HEK293 (cell line): ENCODE results near the gene LBHD1.

Experiments used
- AEBP2 ChIP-seq: fragments of 450-650 bp; formaldehyde crosslinking; IDR thresholded peaks from 2 replicates; pipeline ENCODE4 v1.5.1; 2016; ENCODE audit warnings: missing biosample characterization, missing genetic modification characterization, borderline replicate concordance
- BCL11A ChIP-seq: fragments of 450-650 bp; formaldehyde crosslinking; IDR thresholded peaks from 2 replicates; pipeline ENCODE4 v1.5.1; 2016; ENCODE audit warnings: low read depth, missing biosample characterization, missing genetic modification characterization
- HOXA7 ChIP-seq: sonication (generic); formaldehyde crosslinking; IDR thresholded peaks from 2 replicates; pipeline ENCODE4 v1.8.1; 2022; ENCODE audit warnings: missing genetic modification reagents, borderline replicate concordance
- KLF16 ChIP-seq: fragments of 450-650 bp; formaldehyde crosslinking; IDR thresholded peaks from 2 replicates; pipeline ENCODE4 v1.5.1; 2017; ENCODE audit warnings: missing biosample characterization, missing genetic modification characterization
- KLF7 ChIP-seq: fragments of 450-650 bp; formaldehyde crosslinking; IDR thresholded peaks from 2 replicates; pipeline ENCODE4 v1.5.1; 2016; ENCODE audit warnings: missing biosample characterization, missing genetic modification characterization, borderline replicate concordance
- KLF9 ChIP-seq: fragments of 450-650 bp; formaldehyde crosslinking; IDR thresholded peaks from 2 replicates; pipeline ENCODE4 v1.5.1; 2016; ENCODE audit warnings: missing biosample characterization, missing genetic modification characterization, low read depth
- SP3 ChIP-seq: fragments of 450-650 bp; formaldehyde crosslinking; IDR thresholded peaks from 2 replicates; pipeline ENCODE4 v1.5.1; 2016; ENCODE audit warnings: missing biosample characterization, missing genetic modification characterization
- TCF7L2 ChIP-seq: IDR thresholded peaks from 2 replicates; pipeline ENCODE4 v1.6.1; 2011; ENCODE audit warnings: low read depth, mild to moderate bottlenecking, inconsistent platforms, low read length, moderate library complexity, borderline replicate concordance
- ZBTB10 ChIP-seq: fragments of 450-650 bp; formaldehyde crosslinking; IDR thresholded peaks from 2 replicates; pipeline ENCODE4 v1.5.1; 2016; ENCODE audit warnings: missing biosample characterization, missing genetic modification characterization
- ZNF138 ChIP-seq: fragments of 450-650 bp; formaldehyde crosslinking; IDR thresholded peaks from 2 replicates; pipeline ENCODE4 v1.5.1; 2016; ENCODE audit warnings: missing biosample characterization, missing genetic modification characterization, borderline replicate concordance
- ZNF140 ChIP-seq: fragments of 450-650 bp; formaldehyde crosslinking; IDR thresholded peaks from 2 replicates; pipeline ENCODE4 v1.5.1; 2016; ENCODE audit warnings: missing biosample characterization, missing genetic modification characterization
- ZNF148 ChIP-seq: fragments of 450-650 bp; formaldehyde crosslinking; IDR thresholded peaks from 2 replicates; pipeline ENCODE4 v1.5.0; 2017; ENCODE audit warnings: missing biosample characterization, missing genetic modification characterization, borderline replicate concordance
- ZNF175 ChIP-seq: fragments of 450-650 bp; formaldehyde crosslinking; IDR thresholded peaks from 2 replicates; pipeline ENCODE4 v1.5.1; 2016; ENCODE audit warnings: missing biosample characterization, missing genetic modification characterization
- ZNF18 ChIP-seq: fragments of 450-650 bp; formaldehyde crosslinking; IDR thresholded peaks from 2 replicates; pipeline ENCODE4 v1.5.1; 2016; ENCODE audit warnings: missing biosample characterization, missing genetic modification characterization
- ZNF2 ChIP-seq: fragments of 450-650 bp; formaldehyde crosslinking; IDR thresholded peaks from 2 replicates; pipeline ENCODE4 v1.5.1; 2016; ENCODE audit warnings: missing biosample characterization, missing genetic modification characterization
- ZNF202 ChIP-seq: fragments of 450-650 bp; formaldehyde crosslinking; IDR thresholded peaks from 2 replicates; pipeline ENCODE4 v1.5.1; 2016; ENCODE audit warnings: missing biosample characterization, missing genetic modification characterization, borderline replicate concordance
- ZNF239 ChIP-seq: fragments of 450-650 bp; formaldehyde crosslinking; IDR thresholded peaks from 2 replicates; pipeline ENCODE4 v1.5.1; 2016; ENCODE audit warnings: missing biosample characterization, missing genetic modification characterization
- ZNF24 ChIP-seq: fragments of 450-650 bp; formaldehyde crosslinking; IDR thresholded peaks from 2 replicates; pipeline ENCODE4 v1.5.1; 2016; ENCODE audit warnings: missing biosample characterization, missing genetic modification characterization
- ZNF391 ChIP-seq: fragments of 450-650 bp; formaldehyde crosslinking; IDR thresholded peaks from 2 replicates; pipeline ENCODE4 v1.5.1; 2016; ENCODE audit warnings: low read depth, missing biosample characterization, missing genetic modification characterization, borderline replicate concordance
- ZNF433 ChIP-seq: fragments of 450-650 bp; formaldehyde crosslinking; IDR thresholded peaks from 2 replicates; pipeline ENCODE4 v1.5.1; 2016; ENCODE audit warnings: missing biosample characterization, missing genetic modification characterization, low read depth
- ZNF48 ChIP-seq: fragments of 450-650 bp; formaldehyde crosslinking; IDR thresholded peaks from 2 replicates; pipeline ENCODE4 v1.5.1; 2016; ENCODE audit warnings: missing biosample characterization, missing genetic modification characterization
- ZNF521 ChIP-seq: fragments of 450-650 bp; formaldehyde crosslinking; IDR thresholded peaks from 2 replicates; pipeline ENCODE4 v1.5.1; 2017; ENCODE audit warnings: missing biosample characterization, mild to moderate bottlenecking, missing genetic modification characterization
- ZNF530 ChIP-seq: fragments of 450-650 bp; formaldehyde crosslinking; IDR thresholded peaks from 2 replicates; pipeline ENCODE4 v1.5.1; 2016; ENCODE audit warnings: low read depth, missing biosample characterization, missing genetic modification characterization
- ZNF544 ChIP-seq: fragments of 450-650 bp; formaldehyde crosslinking; IDR thresholded peaks from 2 replicates; pipeline ENCODE4 v1.5.0; 2017; ENCODE audit warnings: missing biosample characterization, missing genetic modification characterization
- ZNF585B ChIP-seq: fragments of 450-650 bp; formaldehyde crosslinking; IDR thresholded peaks from 2 replicates; pipeline ENCODE4 v1.5.1; 2016; ENCODE audit warnings: missing biosample characterization, missing genetic modification characterization
- ZNF600 ChIP-seq: fragments of 450-650 bp; formaldehyde crosslinking; IDR thresholded peaks from 2 replicates; pipeline ENCODE4 v1.5.1; 2016; ENCODE audit warnings: missing biosample characterization, missing genetic modification characterization
- ZNF658 ChIP-seq: fragments of 450-650 bp; formaldehyde crosslinking; IDR thresholded peaks from 2 replicates; pipeline ENCODE4; 2016; ENCODE audit warnings: missing biosample characterization, missing genetic modification characterization
- ZNF664 ChIP-seq: fragments of 450-650 bp; formaldehyde crosslinking; IDR thresholded peaks from 2 replicates; pipeline ENCODE4 v1.5.1; 2016; ENCODE audit warnings: missing biosample characterization, missing genetic modification characterization
- ZNF785 ChIP-seq: fragments of 450-650 bp; formaldehyde crosslinking; IDR thresholded peaks from 2 replicates; pipeline ENCODE4 v1.5.1; 2016; ENCODE audit warnings: missing biosample characterization, missing genetic modification characterization
- ZNF843 ChIP-seq: fragments of 450-650 bp; formaldehyde crosslinking; IDR thresholded peaks from 2 replicates; pipeline ENCODE4 v1.5.1; 2016; ENCODE audit warnings: missing biosample characterization, missing genetic modification characterization
- ZSCAN23 ChIP-seq: fragments of 450-650 bp; formaldehyde crosslinking; IDR thresholded peaks from 2 replicates; pipeline ENCODE4 v1.5.1; 2016; ENCODE audit warnings: missing biosample characterization, missing genetic modification characterization
- ZSCAN4 ChIP-seq: fragments of 450-650 bp; formaldehyde crosslinking; IDR thresholded peaks from 2 replicates; pipeline ENCODE4 v1.5.1; 2017; ENCODE audit warnings: missing biosample characterization, missing genetic modification characterization

Gene LBHD1

GRCh38 chr11:62709247-62710000 is 37.4 kb upstream of the LBHD1 start (continued):
- TF ChIP-seq ZSCAN23 = no peak
- no peak for TF ChIP-seq ZNF2 (tag by site-specific recombination)
- no peak for TF ChIP-seq ZNF433
- TF ChIP-seq KLF9 (tag by site-specific recombination) = peak; percentile 62; the same call in 1 of the 2 replicates
- TF ChIP-seq KLF7 (tag by site-specific recombination) = no peak
- no peak for TF ChIP-seq ZNF175 (tag by site-specific recombination)
- TF ChIP-seq KLF16 (tag by site-specific recombination) = 0 out of 2 replicates have a peak, but pooled peaks have one; percentile 22
- peak; percentile 49 for TF ChIP-seq ZBTB10 (tag by site-specific recombination)
- no peak for TF ChIP-seq AEBP2
- no peak for TF ChIP-seq ZNF391 (tag by site-specific recombination)
- TF ChIP-seq ZNF544 (tag by site-specific recombination) = no peak
- TF ChIP-seq ZNF600 (tag by site-specific recombination) = no peak
- no peak for TF ChIP-seq ZNF48
- TF ChIP-seq ZNF140 (tag by site-specific recombination) = no peak
- TF ChIP-seq HOXA7 (CRISPR knock-in tag) = no peak
- TF ChIP-seq SP3 (tag by site-specific recombination) = peak; percentile 71
- TF ChIP-seq ZNF202 (tag by site-specific recombination) = no peak
- no peak for TF ChIP-seq ZNF585B (tag by site-specific recombination)
- TF ChIP-seq BCL11A (tag by site-specific recombination) = no peak
- TF ChIP-seq ZNF148 (tag by site-specific recombination) = no peak
- no peak for TF ChIP-seq ZNF521
- TF ChIP-seq ZNF24 = no peak
- TF ChIP-seq TCF7L2 = no peak
- TF ChIP-seq ZNF658 (tag by site-specific recombination) = no peak
- TF ChIP-seq ZNF664 (tag by site-specific recombination) = no peak
- no peak for TF ChIP-seq ZNF18 (tag by site-specific recombination)
- TF ChIP-seq ZNF138 = no peak
- TF ChIP-seq ZNF530 (tag by site-specific recombination) = no peak
- TF ChIP-seq ZNF239 (tag by site-specific recombination) = no peak
- TF ChIP-seq ZNF785 (tag by site-specific recombination) = no peak
- TF ChIP-seq ZSCAN4 (tag by site-specific recombination) = no peak
- TF ChIP-seq ZNF843 (tag by site-specific recombination) = no peak
